ENCODE measurements around the gene NFATC3. TPM values are rescaled to one million over a fixed set of nuclear protein-coding genes. Genes with fewer than 3 reads are reported as not detected.

Gene NFATC3
- total RNA-seq, 2 experiments from 2014 or later: 84.8 to 94.4 TPM

- Mint-ChIP-seq H3K36me3 (ENCODE audit: low read depth) (peaks cover 16% of the 10 kb centered on the region), H3K9me3 (no peaks in the 10 kb centered on the region), H3K27me3 (no peaks in the 10 kb centered on the region), H3K4me1 (ENCODE audit: low read depth) (peaks cover 90% of the 10 kb centered on the region), H3K27ac (no peak overlapping the region), H3K4me3 (no peak overlapping the region)
- Histone ChIP-seq H3K36me3 (ENCODE audit: insufficient read depth, low read length) (peaks cover 24% of the 10 kb centered on the region), H3K9me3 (ENCODE audit: control insufficient read depth in 1 of 2, insufficient read depth in 1 of 2, low read length in 2 of 2) (no peaks in the 10 kb centered on the region), H3K4me3 (ENCODE audit: low read length) (no peak overlapping the region), H3K27me3 (ENCODE audit: control insufficient read depth in 1 of 2, insufficient read depth in 2 of 2, low read length in 2 of 2) (no peaks in the 10 kb centered on the region), H3K4me1 (ENCODE audit: insufficient read depth, low read length) (peaks cover 89% of the 10 kb centered on the region), H3K27ac (ENCODE audit: low read depth in 1 of 2, low read length in 2 of 2) (no peak overlapping the region)
- DNase-seq (no peak), ATAC-seq (ENCODE audit: poor library complexity) (no peak)
- intact Hi-C loops (cut with DNase I, micrococcal nuclease): no loop called here
- CTCF ChIA-PET: interaction anchor here (0.7 to 2.8 kb wide), 6 partner anchors 16 to 185 kb away, joined by 3 to 8 read pairs (median 3); no protein-coding TSS in a partner anchor
- no peak for TF ChIP-seq CTCF (IDR thresholded peaks at IDR 0.05)
- POLR2A ChIA-PET: interaction anchor here (0.8 to 12.7 kb wide), 6 partner anchors 11 to 133 kb away, joined by 3 to 174 read pairs (median 4); partner anchors contain the start of gene NFATC3
These were observed 16.2 kb upstream of the NFATC3 start for GRCh38 chr16:68068926-68069325.

DNA sequence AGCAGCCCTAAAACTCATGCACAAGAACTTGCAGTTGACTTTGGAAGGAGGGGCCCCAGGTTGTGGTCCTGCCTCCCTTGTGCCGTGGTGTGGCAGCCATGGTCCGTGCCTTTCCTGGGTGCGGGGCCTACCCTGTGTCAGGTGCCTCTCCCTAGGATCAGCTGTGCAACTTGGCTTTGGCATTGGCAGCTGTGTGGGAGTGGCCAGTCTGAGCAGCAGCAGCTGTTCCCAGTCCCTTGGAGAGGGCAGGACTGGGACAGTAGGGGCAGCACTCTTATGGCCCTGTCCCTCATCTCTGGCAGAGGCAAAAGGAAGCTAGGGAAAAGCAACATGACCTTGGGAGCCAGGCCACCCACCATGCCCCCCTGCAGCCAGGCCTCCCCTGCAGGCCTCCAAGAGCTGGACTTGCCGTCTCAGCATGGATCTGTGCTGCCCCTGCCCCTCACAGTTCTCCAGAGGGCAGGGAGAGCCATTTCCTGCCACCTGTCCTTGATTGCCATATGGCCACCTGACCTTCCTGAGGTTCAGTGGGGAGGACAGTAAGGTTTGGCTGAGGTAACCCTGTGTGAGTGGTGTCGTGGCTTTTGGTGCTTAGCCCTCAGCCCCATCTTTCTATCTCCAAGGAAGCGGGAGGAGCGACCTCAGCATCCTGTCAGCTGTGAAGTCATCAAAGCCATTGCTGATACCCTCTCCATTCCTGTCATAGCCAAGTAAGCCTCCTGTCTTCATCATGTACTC is 15.5 kb upstream of the NFATC3 start:
- Histone ChIP-seq H3K9me3 (ENCODE audit: control insufficient read depth in 1 of 2, insufficient read depth in 1 of 2, low read length in 2 of 2) (no peaks in the 10 kb centered on the region), H3K4me1 (ENCODE audit: insufficient read depth, low read length) (peaks cover 89% of the 10 kb centered on the region), H3K4me3 (ENCODE audit: low read length) (peak overlapping the region; percentile 26), H3K27me3 (ENCODE audit: control insufficient read depth in 1 of 2, insufficient read depth in 2 of 2, low read length in 2 of 2) (no peaks in the 10 kb centered on the region), H3K27ac (ENCODE audit: low read depth in 1 of 2, low read length in 2 of 2) (peak overlapping the region; percentile 57 to 65), H3K36me3 (ENCODE audit: insufficient read depth, low read length) (peaks cover 29% of the 10 kb centered on the region)
- Mint-ChIP-seq H3K27ac (peak overlapping the region; percentile 88), H3K9me3 (no peaks in the 10 kb centered on the region), H3K27me3 (no peaks in the 10 kb centered on the region), H3K4me1 (ENCODE audit: low read depth) (peaks cover 90% of the 10 kb centered on the region), H3K36me3 (ENCODE audit: low read depth) (peaks cover 23% of the 10 kb centered on the region), H3K4me3 (peak overlapping the region; percentile 52)
- ATAC-seq (ENCODE audit: poor library complexity) (peak; percentile 82), DNase-seq (peak in 11 of 14 experiments; percentile 19 to 86 (median 44))
- TF ChIP-seq CTCF (IDR thresholded peaks at IDR 0.05): no peak
- POLR2A ChIA-PET: interaction anchor here (0.6 to 12.7 kb wide), 12 partner anchors 10 to 508 kb away, joined by 3 to 174 read pairs (median 4); partner anchors contain the start of genes NFATC3, RANBP10 and TSNAXIP1
- CTCF ChIA-PET: interaction anchor here (1.1 to 2.8 kb wide), 5 partner anchors 15 to 192 kb away, joined by 3 to 8 read pairs (median 4); partner anchors contain the start of gene NFATC3
- intact Hi-C loops (cut with DNase I, micrococcal nuclease): loop anchor here in 1 of 2 experiments (10.0 kb wide), 1 partner anchor 165 kb away; the partner anchor contains the start of gene ESRP2

- DNase-seq (peak in 1 of 14 experiments; percentile 56), ATAC-seq (ENCODE audit: poor library complexity) (peak; percentile 12)
- H3K4me1 ChIP-seq (ENCODE audit: insufficient read depth, low read length): peaks cover 89% of the 10 kb centered on the region
- peaks cover 29% of the 10 kb centered on the region for H3K36me3 ChIP-seq (ENCODE audit: insufficient read depth, low read length)
- H3K4me3 ChIP-seq (ENCODE audit: low read length): peak overlapping the region; percentile 26
- CTCF ChIA-PET: interaction anchor here (1.3 to 2.8 kb wide), 3 partner anchors 14 to 191 kb away, joined by 3 to 8 read pairs (median 8); partner anchors contain the start of gene NFATC3
- no peaks in the 10 kb centered on the region for H3K9me3 Mint-ChIP-seq
- POLR2A ChIA-PET: interaction anchor here (0.8 to 12.7 kb wide), 8 partner anchors 10 to 509 kb away, joined by 3 to 174 read pairs (median 4); partner anchors contain the start of gene NFATC3
- no peak for TF ChIP-seq CTCF (IDR thresholded peaks at IDR 0.05)
- peak overlapping the region; percentile 57 to 65 for H3K27ac ChIP-seq (ENCODE audit: low read depth in 1 of 2, low read length in 2 of 2)
- no peaks in the 10 kb centered on the region for H3K27me3 ChIP-seq (ENCODE audit: control insufficient read depth in 1 of 2, insufficient read depth in 2 of 2, low read length in 2 of 2)
- H3K4me1 Mint-ChIP-seq (ENCODE audit: low read depth): peaks cover 90% of the 10 kb centered on the region
- H3K27me3 Mint-ChIP-seq: no peaks in the 10 kb centered on the region
- H3K27ac Mint-ChIP-seq: peak overlapping the region; percentile 88
- intact Hi-C loops (cut with DNase I, micrococcal nuclease): loop anchor here in 1 of 2 experiments (10.0 kb wide), 1 partner anchor 165 kb away; the partner anchor contains the start of gene ESRP2
- peaks cover 29% of the 10 kb centered on the region for H3K36me3 Mint-ChIP-seq (ENCODE audit: low read depth)
- H3K9me3 ChIP-seq (ENCODE audit: control insufficient read depth in 1 of 2, insufficient read depth in 1 of 2, low read length in 2 of 2): no peaks in the 10 kb centered on the region
- H3K4me3 Mint-ChIP-seq: peak overlapping the region; percentile 52
These were observed 14.9 kb upstream of the NFATC3 start for GRCh38 chr16:68070249-68070730.
